A549 treated with AZD2906 at 1 μM for 4 hours (cell line): ENCODE measurements around the gene RTP1. TPM values are rescaled to one million over a fixed set of nuclear protein-coding genes. Genes with fewer than 3 reads are reported as not detected.

ENCODE experiments used
- total RNA-seq: library from RNA; stranded (reverse); fragments of 200-300 nt; extraction: Qiagen RNA extraction; gene quantifications from 5 replicates; pipeline ENCODE4 v1.2.3, GENCODE V29; 2022

RTP1 gene, protein sequence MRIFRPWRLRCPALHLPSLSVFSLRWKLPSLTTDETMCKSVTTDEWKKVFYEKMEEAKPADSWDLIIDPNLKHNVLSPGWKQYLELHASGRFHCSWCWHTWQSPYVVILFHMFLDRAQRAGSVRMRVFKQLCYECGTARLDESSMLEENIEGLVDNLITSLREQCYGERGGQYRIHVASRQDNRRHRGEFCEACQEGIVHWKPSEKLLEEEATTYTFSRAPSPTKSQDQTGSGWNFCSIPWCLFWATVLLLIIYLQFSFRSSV
- not detected in 5 replicates for total RNA-seq

DNA sequence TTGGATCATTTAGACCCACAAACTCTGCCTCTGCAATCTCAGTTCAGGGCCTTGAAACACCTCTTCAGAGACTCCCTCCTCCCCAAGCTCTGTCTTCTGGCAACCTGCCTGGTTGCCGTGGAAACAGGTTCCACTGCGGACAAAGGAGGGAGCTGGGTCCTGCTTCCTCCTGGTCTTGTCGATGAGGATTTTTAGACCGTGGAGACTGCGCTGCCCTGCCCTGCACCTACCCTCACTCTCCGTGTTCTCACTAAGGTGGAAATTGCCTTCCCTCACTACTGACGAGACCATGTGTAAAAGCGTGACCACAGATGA lies at the start of gene RTP1:
RTP1 (plus strand) TSS at position 152 of the 315 bp plus-strand sequence; CDS start at position 182, 30 bp downstream.

Other genes starting within 250 kb of the RTP1 start
- gene RPL39L, start 58.0 kb upstream of the RTP1 start, total RNA-seq, result 46.3 to 52.0 TPM (median 50.0 TPM) in 5 replicates
- gene MASP1, start 94.3 kb downstream of the RTP1 start, total RNA-seq, result 0.11 to 0.27 TPM (median 0.17 TPM) in 3 of 5 replicates, not detected in the others
- not detected in 5 replicates for gene RTP4, start 170.9 kb downstream of the RTP1 start, total RNA-seq